ENCODE data around the gene MUC5AC. TPM values are rescaled to one million over a fixed set of nuclear protein-coding genes. Genes with fewer than 3 reads are reported as not detected.

MUC5AC gene
- total and polyA plus RNA-seq, 2 of the 13 experiments (the other 11 are each of a cell fraction or from before 2014, with no cell fraction given), result under 0.01 TPM; not detected in 1

GRCh38 chr11:1234771-1235305 is 77.1 kb downstream of the MUC5AC start (continued):
- no peak for TF ChIP-seq ZNF180 (CRISPR knock-in tag; IDR thresholded peaks at IDR 0.05; ENCODE audit: borderline replicate concordance, low read depth)

DNA sequence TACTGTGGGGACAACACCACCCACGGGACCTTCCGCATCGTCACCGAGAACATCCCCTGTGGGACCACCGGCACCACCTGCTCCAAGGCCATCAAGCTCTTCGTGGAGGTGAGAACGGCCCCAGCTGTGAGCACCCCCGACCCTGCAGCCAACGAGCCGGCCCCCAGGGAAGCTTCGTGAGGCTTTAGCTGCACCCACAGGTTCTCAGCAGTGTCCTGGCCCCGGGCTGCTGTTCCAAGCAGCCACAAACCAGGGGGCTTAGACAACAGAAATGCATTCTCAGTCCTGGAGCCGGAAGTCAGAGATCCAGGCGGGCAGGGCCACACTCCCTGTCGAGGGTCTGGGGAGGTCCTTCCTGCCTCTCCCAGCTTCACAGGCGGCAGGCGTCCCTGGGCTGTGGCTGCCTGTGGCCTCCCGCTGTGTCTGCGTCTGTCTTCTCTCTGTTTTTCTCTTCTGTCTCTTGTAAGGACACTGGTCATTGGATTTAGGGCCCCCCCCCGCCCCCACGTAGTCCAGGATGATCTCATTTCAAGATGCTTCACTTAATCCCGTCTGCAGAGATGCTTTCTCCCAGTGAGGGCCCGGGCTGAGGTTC is 77.7 kb downstream of the MUC5AC start:
- no TSS peak for BruUV-seq (replicated peaks)
- CTCF ChIA-PET (ENCODE audit: low intra/inter-chr PET ratio, low total read pairs), result no interaction called here
- FAIRE-seq, result no peak
- H3K4me3 ChIP-seq (replicated peaks in 1 of 3; ENCODE audit: insufficient read depth in 1 of 3, low read depth in 2 of 3, low read length in 3 of 3), result no peak overlapping the region
- no peak overlapping the region for H3K27ac ChIP-seq (ENCODE audit: extremely low read length, insufficient read depth, low read length)
- no peak overlapping the region for H3K9ac ChIP-seq (ENCODE audit: insufficient read depth, low read depth, low read length)
- no peak overlapping the region for H2AFZ ChIP-seq (ENCODE audit: low read length)
- H3K79me2 ChIP-seq (ENCODE audit: insufficient read depth, low read length), result no peaks in the 10 kb centered on the region
- intact Hi-C loops (cut with micrococcal nuclease; ENCODE audit: unreplicated experiment) (no loop called here), in situ Hi-C loops (cut with HindIII; ENCODE audit: extremely low pct_ligation_motif_present, low pct_unique_long_range_greater_than_20kb) (no loop called here)
- H3K4me1 ChIP-seq (ENCODE audit: insufficient read depth, low read length), result no peaks in the 10 kb centered on the region
- peaks cover under 1 to 3% of the 10 kb centered on the region in 2 experiments; a peak in 3 of 5 replicates for H3K27me3 ChIP-seq (ENCODE audit: control insufficient read depth in 1 of 2, insufficient read depth in 2 of 2, low read length in 2 of 2)
- no peaks in the 10 kb centered on the region for H4K20me1 ChIP-seq (ENCODE audit: insufficient read depth, low read length)
- no peaks in the 10 kb centered on the region for H3K9me3 ChIP-seq (ENCODE audit: low read length)
- POLR2A ChIA-PET, result no interaction called here
- H3K4me2 ChIP-seq (ENCODE audit: low read depth, low read length), result no peak overlapping the region
- ATAC-seq, result no peak
- H3K36me3 ChIP-seq (replicated peaks in 1 of 2; ENCODE audit: control insufficient read depth in 1 of 2, insufficient read depth in 2 of 2, low read length in 2 of 2), result no peaks in the 10 kb centered on the region
- DNase-seq (ENCODE audit: low spot score), result no peak
- TF ChIP-seq, protein P1, sequence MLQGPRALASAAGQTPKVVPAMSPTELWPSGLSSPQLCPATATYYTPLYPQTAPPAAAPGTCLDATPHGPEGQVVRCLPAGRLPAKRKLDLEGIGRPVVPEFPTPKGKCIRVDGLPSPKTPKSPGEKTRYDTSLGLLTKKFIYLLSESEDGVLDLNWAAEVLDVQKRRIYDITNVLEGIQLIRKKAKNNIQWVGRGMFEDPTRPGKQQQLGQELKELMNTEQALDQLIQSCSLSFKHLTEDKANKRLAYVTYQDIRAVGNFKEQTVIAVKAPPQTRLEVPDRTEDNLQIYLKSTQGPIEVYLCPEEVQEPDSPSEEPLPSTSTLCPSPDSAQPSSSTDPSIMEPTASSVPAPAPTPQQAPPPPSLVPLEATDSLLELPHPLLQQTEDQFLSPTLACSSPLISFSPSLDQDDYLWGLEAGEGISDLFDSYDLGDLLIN (CRISPR knock-in tag; IDR thresholded peaks at IDR 0.05; ENCODE audit: borderline replicate concordance), result no peak
- TF ChIP-seq ZNF674 (CRISPR knock-in tag; IDR thresholded peaks at IDR 0.05; ENCODE audit: low read depth) (no peak), SAFB2 (CRISPR knock-in tag; IDR thresholded peaks at IDR 0.05; ENCODE audit: borderline replicate concordance, low read depth) (no peak), ZFP90 (CRISPR knock-in tag; IDR thresholded peaks at IDR 0.05; ENCODE audit: borderline replicate concordance) (no peak)
- TF ChIP-seq, protein P2, sequence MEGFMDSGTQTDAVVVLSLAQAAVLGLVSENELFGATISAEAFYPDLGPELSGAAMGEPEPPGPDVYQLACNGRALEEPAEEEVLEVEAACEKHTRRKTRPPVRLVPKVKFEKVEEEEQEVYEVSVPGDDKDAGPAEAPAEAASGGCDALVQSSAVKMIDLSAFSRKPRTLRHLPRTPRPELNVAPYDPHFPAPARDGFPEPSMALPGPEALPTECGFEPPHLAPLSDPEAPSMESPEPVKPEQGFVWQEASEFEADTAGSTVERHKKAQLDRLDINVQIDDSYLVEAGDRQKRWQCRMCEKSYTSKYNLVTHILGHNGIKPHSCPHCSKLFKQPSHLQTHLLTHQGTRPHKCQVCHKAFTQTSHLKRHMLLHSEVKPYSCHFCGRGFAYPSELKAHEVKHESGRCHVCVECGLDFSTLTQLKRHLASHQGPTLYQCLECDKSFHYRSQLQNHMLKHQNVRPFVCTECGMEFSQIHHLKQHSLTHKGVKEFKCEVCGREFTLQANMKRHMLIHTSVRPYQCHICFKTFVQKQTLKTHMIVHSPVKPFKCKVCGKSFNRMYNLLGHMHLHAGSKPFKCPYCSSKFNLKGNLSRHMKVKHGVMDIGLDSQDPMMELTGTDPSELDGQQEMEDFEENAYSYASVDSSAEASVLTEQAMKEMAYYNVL (CRISPR knock-in tag; IDR thresholded peaks at IDR 0.05; ENCODE audit: borderline replicate concordance), result no peak
- TF ChIP-seq, protein P3, sequence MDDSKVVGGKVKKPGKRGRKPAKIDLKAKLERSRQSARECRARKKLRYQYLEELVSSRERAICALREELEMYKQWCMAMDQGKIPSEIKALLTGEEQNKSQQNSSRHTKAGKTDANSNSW (CRISPR knock-in tag; IDR thresholded peaks at IDR 0.05; ENCODE audit: borderline replicate concordance), result no peak
- WGBS (ENCODE audit: low lambda C conversion rate), result 34% methylated on average over 13 of the region's 23 CpGs

All from HepG2 (cell line).